GM21367 (cell line): ENCODE results near the gene BRD7.

Experiments used
- ATAC-seq: cut with Tn5 transposase; IDR thresholded peaks from one replicate; pipeline ENCODE4 v1.9.1; 2021; ENCODE audit not compliant: unreplicated experiment

Gene BRD7

GRCh38 chr16:50390371-50390771, 21.6 kb upstream of the BRD7 start:
- ATAC-seq: no peak

GRCh38 chr16:50389900-50390299, 21.1 kb upstream of the BRD7 start:
- ATAC-seq: no peak

- no peak for ATAC-seq
Observed at GRCh38 chr16:50388496-50388895, 19.7 kb upstream of the BRD7 start.

GRCh38 chr16:50386774-50387173, 18.0 kb upstream of the BRD7 start:
- no peak for ATAC-seq

GRCh38 chr16:50386139-50386538, 17.4 kb upstream of the BRD7 start:
- no peak for ATAC-seq

- no peak for ATAC-seq
Observed at GRCh38 chr16:50384500-50385135, 15.8 kb upstream of the BRD7 start.

- ATAC-seq: no peak
Observed at GRCh38 chr16:50381679-50382440, 13.1 kb upstream of the BRD7 start.

GRCh38 chr16:50378417-50378816, 9.6 kb upstream of the BRD7 start:
- ATAC-seq: no peak

GRCh38 chr16:50377001-50377400, 8.2 kb upstream of the BRD7 start:
- ATAC-seq: no peak

GRCh38 chr16:50373780-50374179, 5.0 kb upstream of the BRD7 start:
- ATAC-seq: no peak

- no peak for ATAC-seq
Observed at GRCh38 chr16:50373345-50373701, 4.5 kb upstream of the BRD7 start.

GRCh38 chr16:50372611-50373344, 4.0 kb upstream of the BRD7 start:
- ATAC-seq: no peak

GRCh38 chr16:50371936-50372595, 3.3 kb upstream of the BRD7 start:
- no peak for ATAC-seq

- no peak for ATAC-seq
Observed at GRCh38 chr16:50371036-50371716, 2.4 kb upstream of the BRD7 start.

- ATAC-seq: no peak
Observed at GRCh38 chr16:50369133-50369804, 481 bp upstream of the BRD7 start.

- ATAC-seq: no peak
Observed at GRCh38 chr16:50367777-50368409, 895 bp downstream of the BRD7 start.

GRCh38 chr16:50365791-50366575, 2.8 kb downstream of the BRD7 start:
- no peak for ATAC-seq

GRCh38 chr16:50363656-50364055, 5.1 kb downstream of the BRD7 start:
- no peak for ATAC-seq

- ATAC-seq: no peak
Observed at GRCh38 chr16:50360779-50361178, 8.0 kb downstream of the BRD7 start.
